Stimulated activated CD4-positive, alpha-beta T cell treated with anti-CD3 and anti-CD28 coated beads, Interleukin-4, amount 100 ng/mL, for 1 hour (primary cell): Measurements from ENCODE around the gene PLPP7.
A peak's percentile ranks its signal among the peaks of the same experiment; 100 is the strongest.
"Not testable (repeated sequence)": the region's sequence is repeated elsewhere in the genome, so short reads cannot be mapped to it uniquely, and the experiment has no call there.

ENCODE experiments used
- DNase-seq: peaks from one replicate; pipeline ENCODE4 v3.0.0-alpha.2; 2020

PLPP7 gene

DNA sequence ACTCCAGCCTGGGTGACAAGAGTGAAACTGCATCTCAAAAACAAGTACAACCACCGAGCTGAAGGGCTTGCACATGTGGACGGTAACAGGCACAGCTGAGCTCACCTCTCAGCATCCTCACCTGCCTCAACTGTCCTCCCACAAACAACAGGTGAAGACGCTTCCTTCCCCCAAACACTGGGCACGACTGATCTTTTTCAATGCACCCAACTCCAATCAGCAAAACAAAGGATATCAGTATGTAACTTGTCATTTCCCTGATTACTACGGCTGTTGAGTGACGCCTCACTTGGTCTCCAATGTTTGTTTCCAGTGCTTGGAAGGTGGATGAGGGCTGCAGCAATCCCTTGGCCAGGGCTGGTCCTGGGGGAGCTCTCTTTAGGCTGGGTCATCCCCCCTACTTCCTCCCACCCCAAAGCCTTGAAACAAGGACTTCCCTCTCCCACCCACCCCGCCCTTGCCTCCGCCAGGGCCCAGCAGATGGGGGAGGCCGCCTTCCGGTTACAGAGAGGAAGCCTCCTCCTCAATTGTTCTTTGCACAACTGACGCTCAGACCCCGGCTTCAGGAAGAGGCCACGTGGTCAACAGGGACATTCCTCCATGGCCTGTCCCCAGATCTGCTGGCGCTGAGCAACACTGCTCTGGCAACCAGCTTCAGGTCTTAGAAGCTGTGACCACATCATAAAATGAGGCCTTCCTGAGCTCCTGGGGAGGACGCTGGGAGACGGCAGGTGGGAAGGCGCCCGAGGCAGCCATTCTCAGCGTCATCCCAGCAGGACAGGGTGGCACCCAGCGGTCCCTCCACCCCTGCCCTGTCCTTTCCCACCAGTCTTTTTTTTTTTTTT, 19.1 kb upstream of the PLPP7 start:
- DNase-seq = peak; percentile 43

GRCh38 chr9:131271016-131271273, 18.6 kb upstream of the PLPP7 start:
- DNase-seq = not testable (repeated sequence)

GRCh38 chr9:131271506-131271931, 18.0 kb upstream of the PLPP7 start:
- DNase-seq = no peak

GRCh38 chr9:131272212-131272611, 17.3 kb upstream of the PLPP7 start:
- DNase-seq = no peak

GRCh38 chr9:131273146-131273855, 16.2 kb upstream of the PLPP7 start:
- DNase-seq = no peak

GRCh38 chr9:131273856-131274673, 15.5 kb upstream of the PLPP7 start:
- DNase-seq = no peak

DNA sequence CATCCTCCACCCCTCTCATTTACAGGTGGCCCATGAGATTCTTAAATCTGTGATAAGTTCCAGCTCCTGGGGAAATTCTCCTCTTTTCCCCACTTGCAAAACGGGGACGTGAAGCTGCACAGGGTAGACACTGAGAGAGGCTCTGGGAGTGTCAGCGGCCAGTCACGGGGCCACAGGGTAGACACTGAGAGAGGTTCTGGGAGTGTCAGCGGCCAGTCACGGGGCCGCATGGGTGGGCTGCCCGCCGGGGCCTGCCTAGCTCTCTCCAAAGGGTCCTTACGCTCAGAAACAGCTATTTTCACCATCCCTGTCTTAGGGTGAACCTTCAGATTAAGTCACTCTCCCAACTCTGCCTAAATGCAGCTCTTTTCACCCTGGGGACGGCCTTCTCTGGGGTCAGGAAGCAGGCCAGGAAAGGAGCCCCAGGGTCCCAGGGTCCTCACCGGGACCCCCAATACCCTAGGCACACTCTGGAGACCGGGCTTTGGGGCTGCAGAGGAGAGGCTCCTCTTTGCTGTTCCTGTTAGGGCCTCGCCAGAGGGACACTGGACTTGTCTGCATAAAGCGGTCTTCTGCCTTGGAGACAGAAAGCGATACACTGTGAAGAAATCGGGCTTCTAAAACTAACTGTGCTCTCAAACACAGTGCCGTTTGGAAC, 14.7 kb upstream of the PLPP7 start:
- DNase-seq = no peak

DNA sequence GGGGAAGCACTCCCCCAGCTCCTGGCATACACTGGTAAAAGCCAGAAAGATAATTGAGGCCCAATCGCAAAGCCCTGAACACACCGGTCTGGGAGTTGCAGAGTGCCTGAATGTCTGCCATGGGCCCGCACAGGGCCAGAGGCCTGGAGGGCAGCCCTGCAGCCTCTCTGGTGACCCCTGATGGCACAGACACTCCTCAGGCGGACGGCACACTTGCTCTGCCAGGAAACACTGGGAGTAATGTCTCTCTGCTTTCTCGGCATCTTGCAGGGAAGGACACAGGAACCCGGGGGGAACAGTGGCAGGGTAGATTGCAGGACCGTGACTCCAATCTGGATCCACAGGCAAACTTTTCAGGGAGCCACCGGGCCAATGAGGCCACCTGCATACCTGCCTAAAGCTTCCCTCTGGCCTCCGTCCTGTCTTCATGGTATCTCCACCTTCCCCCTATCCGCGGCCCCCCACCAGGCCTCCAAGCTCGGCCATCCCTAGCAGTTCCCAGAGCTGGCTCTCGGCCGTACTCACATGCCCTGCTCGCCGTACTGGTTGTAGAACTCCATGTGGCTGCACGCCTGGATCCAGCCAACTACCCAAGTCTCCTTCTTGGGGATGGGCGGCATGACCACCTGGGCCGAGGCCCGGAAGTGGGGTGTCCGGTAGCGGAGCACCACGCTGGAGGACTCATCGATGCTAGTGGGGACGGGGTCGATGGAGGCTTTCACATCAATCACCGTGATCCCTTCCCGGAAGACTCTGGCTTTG, 14.0 kb upstream of the PLPP7 start:
- no peak for DNase-seq

- DNase-seq = peak; percentile 59
Observed at GRCh38 chr9:131276094-131276888, 13.2 kb upstream of the PLPP7 start, which contains the start of gene FAM78A. Gene FAM78A, minus strand, starts transcription at chr9:131276510. Its CDS starts 331 bp downstream, at chr9:131276179.

DNA sequence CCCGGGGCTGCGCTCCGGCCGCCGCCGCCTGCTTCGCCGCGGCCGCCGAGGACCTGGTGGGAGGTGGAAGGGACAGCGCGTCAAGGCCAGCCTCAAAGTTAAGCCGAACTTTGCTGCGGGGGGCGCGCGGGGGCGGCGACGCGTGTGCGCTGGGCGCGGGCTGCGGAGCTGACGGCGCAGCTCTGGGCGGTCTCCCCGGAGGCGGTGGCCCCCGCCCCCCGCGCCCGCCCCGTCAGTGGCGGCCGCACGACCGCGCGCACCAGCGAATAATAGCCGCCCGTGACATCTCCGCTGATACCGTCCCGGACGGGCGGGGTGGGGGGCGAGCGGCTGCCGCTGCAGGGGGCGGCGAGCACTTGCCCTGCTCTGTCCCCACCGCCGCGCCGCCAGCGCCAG, 12.6 kb upstream of the PLPP7 start:
- DNase-seq = peak; percentile 51

DNA sequence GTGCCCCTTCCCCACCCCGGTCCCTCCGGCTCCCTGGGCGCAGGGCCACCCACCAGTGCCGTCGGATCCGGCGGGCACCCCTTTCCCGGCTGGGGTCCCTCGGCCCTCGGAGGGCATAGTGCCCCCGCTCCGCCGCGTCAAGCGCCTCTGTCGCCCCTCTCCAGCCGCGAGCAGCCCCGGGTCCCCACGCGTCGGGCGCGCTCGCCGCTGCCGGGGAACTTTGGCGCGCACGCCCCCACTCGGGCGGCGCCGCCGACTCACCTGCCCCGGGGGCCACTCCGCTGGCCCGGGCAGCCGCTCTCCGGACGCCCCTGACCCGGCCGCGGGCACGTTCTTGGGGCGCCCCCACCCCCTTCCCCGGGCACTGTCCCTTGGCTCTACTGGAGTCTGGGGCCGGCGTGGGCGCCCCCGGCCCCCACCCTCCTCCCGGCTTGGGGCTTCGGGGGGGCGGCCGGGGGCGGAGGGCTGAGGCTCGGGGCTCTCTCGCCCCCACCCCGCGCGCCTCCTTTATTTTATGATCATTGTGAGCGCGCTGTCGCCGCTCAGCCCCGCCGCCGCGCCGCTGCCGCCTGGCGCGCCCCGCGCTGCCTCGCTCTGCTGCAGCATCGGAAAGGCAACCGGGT, 12.1 kb upstream of the PLPP7 start:
- DNase-seq = no peak

DNA sequence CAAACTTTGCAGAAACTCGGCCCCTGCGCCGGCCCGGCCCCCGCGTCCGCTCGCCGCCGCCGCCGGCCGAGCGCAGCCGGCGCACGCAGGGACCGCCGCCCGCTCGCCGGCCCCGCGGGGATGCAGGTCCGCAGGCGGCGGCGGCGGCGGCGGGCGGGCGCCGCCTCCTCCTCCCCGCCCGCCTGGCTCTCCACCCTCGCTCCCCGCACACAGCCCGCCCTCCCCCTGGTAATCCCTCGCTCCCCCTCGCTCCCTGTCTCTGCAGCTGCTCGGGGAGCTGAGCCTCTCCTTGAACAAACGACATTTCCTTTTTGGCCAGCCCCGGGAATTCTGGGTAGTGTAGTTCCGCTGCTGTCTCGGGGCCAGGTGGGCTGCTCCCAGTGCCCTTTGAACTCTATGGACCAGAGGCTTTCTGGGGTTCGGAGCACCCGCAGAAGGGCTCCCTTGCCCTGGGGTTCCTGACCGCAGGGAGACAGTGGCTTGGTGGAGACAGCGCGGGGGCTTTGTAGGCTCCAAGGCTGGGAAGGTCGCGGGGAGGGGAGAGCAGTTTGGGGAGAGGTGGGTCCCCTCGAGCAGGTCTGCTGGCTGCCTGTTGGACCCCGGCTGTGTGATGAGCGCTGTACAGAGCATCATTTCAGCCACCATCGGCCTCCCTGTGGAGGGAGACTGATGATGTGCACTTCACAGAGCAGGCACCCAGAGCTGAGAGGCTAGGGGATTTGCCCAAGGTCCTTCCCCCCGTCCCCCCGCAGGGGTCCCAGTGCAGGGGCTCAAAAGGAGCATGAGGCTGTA, 11.4 kb upstream of the PLPP7 start:
- peak; percentile 72 for DNase-seq

DNA sequence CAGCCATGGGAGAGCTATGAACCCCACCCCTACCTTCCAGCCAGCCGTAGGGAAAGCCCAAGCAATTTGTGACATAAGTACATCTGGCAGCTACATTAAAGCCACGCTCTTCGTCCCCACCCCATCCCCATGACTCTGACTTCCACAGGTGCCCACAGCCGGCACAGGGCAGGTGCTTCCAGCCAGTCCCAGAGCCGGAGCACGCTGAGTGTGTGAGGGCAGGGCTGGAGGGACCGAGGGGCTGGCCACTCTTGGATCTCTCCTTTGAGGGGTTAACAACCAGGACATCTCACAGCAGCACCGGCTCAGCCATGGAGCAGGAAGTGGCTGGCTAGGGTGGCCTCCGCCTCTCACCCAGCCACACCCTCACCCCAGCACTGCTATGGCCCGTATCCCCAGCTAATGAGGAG, 10.8 kb upstream of the PLPP7 start:
- no peak for DNase-seq

DNA sequence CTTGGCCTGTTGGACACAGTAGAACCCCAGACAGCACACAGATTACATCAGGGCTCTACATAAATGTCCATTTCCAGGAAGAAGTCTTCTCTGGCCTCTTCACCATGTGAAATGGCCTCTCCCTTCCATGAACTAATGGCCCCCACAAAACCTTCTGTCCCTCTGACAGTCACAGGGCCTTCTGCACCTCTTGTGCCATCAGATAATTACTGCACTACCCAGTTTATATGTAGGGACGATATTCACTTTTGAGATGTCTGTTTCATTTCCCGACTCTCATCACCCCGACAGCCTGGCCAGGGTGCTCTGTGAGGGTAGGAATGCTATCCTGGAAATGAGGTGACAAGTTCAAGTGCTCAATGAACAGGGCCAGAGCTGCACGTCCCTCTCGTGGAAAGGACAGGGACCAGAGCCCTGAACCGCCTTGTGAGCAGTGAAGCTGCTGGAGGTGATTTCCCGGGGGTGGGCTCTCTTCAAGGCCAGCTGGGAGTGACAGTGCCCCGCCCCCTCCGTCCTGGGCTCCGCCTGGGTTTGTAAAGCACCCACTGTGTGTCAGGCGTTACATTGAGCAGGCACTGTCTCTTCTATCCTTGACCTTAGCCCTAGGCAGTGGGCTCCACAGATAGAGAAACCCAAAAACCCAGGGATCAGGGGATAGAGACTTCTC, 10.2 kb upstream of the PLPP7 start:
- DNase-seq = no peak

DNA sequence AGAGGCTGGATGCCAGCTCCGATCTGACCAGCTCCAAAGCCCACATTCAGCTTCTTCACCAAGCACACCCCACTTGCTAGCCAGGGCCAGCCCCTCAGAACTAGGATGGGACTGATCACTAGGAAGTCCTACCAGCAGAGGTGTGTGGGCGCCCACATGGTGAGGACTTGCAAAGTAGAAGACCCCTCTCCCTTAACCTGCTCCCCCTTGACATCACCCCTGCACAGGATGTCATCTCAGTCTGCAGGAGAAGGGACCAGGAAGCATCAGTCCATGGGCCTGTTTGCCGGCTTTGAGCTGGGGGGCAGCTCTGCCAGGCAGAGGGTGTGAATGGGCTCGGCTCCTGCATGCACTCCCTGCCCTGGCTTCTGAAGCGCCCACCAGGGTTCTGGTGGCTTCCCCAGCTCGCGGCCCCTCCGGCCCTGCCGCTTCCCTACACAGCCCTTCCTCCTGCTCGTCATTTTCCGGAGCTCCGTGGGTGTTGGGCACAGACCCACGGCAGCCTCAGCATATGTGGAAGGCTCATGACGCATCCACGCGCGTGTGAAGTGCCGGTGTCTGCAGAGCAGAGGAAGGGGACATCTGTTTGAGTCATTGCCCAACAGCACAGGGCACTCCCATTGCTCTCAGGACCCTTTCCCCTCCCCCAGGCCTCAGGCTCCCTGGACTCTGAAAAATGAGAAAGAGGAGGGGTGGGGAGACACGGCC, 9.5 kb upstream of the PLPP7 start:
- no peak for DNase-seq

DNA sequence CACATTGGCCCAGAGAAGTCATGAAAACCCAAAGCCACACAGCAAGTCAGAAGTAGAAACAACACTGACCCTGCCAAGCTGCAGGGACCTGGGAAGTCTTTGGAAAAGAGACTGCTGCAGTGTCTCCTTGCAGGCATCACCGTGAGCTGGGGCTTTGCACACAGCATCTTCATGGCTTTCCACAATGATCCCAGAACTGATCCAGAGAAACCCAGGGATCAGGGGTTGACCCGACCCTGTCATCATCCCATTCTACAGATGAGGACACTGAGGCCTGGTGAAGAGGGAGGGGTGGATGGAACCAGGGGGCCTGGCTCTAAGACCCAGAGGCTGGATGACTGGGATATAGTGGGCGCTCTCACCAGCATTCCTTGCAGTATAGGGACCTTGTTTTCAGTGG, 8.9 kb upstream of the PLPP7 start:
- no peak for DNase-seq

DNA sequence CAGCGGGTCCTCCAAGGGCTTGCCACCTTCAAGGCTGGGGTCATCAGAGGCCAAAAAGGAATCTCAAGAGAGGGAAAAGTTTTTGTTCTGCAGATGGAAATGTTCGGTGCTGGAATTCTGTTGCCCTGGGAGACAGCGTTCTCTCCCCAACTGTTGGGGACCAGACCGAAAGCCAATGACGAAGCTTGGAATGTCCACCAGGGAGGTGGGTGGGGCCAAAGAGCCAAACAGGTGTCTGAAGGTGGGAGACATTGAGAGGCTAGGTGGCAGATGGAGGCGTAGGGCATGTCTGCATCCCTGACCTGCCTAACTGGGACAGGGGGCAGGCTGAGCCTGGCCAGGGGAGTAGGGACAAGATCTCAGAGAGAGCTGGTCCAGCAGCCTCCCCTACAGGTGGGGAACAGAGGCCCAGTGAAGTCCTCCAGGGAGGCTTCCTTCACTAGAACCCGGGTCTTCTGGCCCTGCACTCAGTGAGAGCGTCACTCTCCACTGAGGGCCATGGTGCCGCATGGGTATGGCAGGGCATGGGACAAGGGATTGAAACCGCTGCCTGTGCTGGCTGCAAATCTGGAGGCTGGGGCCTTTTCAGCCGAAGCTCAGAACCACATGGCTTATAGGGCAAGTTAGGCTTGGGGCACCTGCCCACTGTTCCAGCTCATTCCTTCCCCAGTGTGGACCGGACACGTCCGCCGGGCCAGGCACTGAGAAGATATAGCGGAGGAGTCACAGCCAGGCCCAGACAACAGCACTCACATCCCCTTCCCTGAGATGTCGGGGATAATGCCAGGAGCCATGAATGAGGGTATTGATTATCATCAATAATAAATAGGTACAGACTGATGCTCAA, 8.2 kb upstream of the PLPP7 start:
- DNase-seq = no peak

DNA sequence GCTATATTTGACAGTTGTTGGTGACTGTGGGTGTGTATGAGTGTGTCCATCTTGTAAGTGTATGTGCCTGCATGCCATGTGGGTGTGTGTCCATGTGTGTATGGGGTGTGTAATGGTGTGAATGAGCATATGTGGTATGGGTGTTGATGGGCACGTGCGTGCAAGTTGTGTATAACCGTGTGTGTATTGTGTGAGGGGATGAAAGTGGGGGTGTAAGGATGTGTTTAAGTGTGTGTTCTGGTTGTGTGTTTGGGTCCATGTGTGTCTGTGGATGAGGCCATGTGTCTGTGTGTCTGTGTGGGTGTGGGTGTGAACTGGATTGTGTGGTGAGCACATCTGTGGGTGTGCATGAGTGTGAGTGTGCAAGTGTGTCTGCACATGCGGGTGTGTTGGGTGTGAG, 7.3 kb upstream of the PLPP7 start:
- no peak for DNase-seq
